ENCODE results near the gene ZSCAN9.

Gene ZSCAN9

GRCh38 chr6:28266962-28267694, 42.1 kb downstream of the ZSCAN9 start, which contains the start of gene ZSCAN26:
Gene ZSCAN26 (plus strand): TSS chr6:28267143. CDS start chr6:28271920, 4,777 bp downstream.
- DNase-seq (ENCODE audit: low read depth) = peak; percentile 81

GRCh38 chr6:28267695-28268059, 42.6 kb downstream of the ZSCAN9 start:
- no peak for DNase-seq (ENCODE audit: low read depth)

GRCh38 chr6:28269492-28269891, 44.4 kb downstream of the ZSCAN9 start:
- DNase-seq (ENCODE audit: low read depth) = no peak

- no peak for DNase-seq (ENCODE audit: low read depth)
These were observed 49.8 kb downstream of the ZSCAN9 start for GRCh38 chr6:28274888-28275287.

GRCh38 chr6:28277746-28278145, 52.7 kb downstream of the ZSCAN9 start:
- DNase-seq (ENCODE audit: low read depth) = no peak

- no peak for DNase-seq (ENCODE audit: low read depth)
These were observed 55.7 kb downstream of the ZSCAN9 start for GRCh38 chr6:28280595-28281287.

GRCh38 chr6:28281288-28282064, 56.4 kb downstream of the ZSCAN9 start, which contains the start of gene PGBD1:
Gene PGBD1 (plus strand): TSS chr6:28281572. CDS start chr6:28283814, 2,242 bp downstream.
- DNase-seq (ENCODE audit: low read depth) = peak; percentile 65

GRCh38 chr6:28282926-28283325, 57.9 kb downstream of the ZSCAN9 start:
- no peak for DNase-seq (ENCODE audit: low read depth)

Measured in activated T-cell treated with anti-CD3 and anti-CD28 coated beads for 48 hours (primary cell).